SU-DHL-6 (cell line): ENCODE data around the gene TRAPPC2B.

Experiments used
- H2AFZ ChIP-seq: fragments of 200-600 bp; sonication (generic); 2 replicates; pipeline ENCODE4 v1.6.1; 2014; ENCODE audit warnings: low read depth, mild to moderate bottlenecking, moderate library complexity, mixed read lengths, antibody characterized with exemption, low read length; ENCODE audit not compliant: severe bottlenecking
- H3F3A ChIP-seq: fragments of 200-600 bp; shearing (Covaris generic); 2 replicates; pipeline ENCODE4 v1.6.0; 2016; ENCODE audit warnings: antibody characterized with exemption, mild to moderate bottlenecking; ENCODE audit not compliant: insufficient read depth
- H3K27ac ChIP-seq: fragments of 200-600 bp; sonication (generic); 2 replicates; pipeline ENCODE4 v1.5.1; 2016; ENCODE audit warnings: low read depth, mild to moderate bottlenecking, low read length, moderate library complexity, mixed read lengths
- H3K27me3 ChIP-seq: fragments of 200-600 bp; sonication (generic), shearing (Covaris generic); 2 replicates; pipeline ENCODE4 v1.6.0; 2014; ENCODE audit warnings: mild to moderate bottlenecking, low read length
- H3K36me3 ChIP-seq: fragments of 200-600 bp; sonication (generic); 2 replicates; pipeline ENCODE4 v1.6.1; 2014; ENCODE audit warnings: mild to moderate bottlenecking, low read length, mixed read lengths
- H3K4me2 ChIP-seq: fragments of 300-600, 200-600 bp; shearing (Covaris generic), sonication (generic); 2 replicates; pipeline ENCODE4 v1.6.0; 2014; ENCODE audit warnings: low read length, low read depth, mild to moderate bottlenecking; ENCODE audit not compliant: poor library complexity, severe bottlenecking
- H3K4me3 ChIP-seq: fragments of 200-600 bp; sonication (generic); 2 replicates; pipeline ENCODE4 v1.5.1; 2014; ENCODE audit warnings: antibody characterized with exemption, low read length, mild to moderate bottlenecking, mixed read lengths; ENCODE audit not compliant: insufficient read depth, poor library complexity, severe bottlenecking
- H3K79me2 ChIP-seq: fragments of 200-600 bp; sonication (generic); 2 replicates; pipeline ENCODE4 v1.6.1; 2014; ENCODE audit warnings: mild to moderate bottlenecking, low read length, moderate library complexity; ENCODE audit not compliant: insufficient read depth
- H3K9ac ChIP-seq: fragments of 200-600 bp; sonication (generic); 2 replicates; pipeline ENCODE4 v1.7.0; 2014; ENCODE audit warnings: mild to moderate bottlenecking, low read length
- H3K9me2 ChIP-seq: fragments of 200-600 bp; sonication (generic); replicated peaks from 2 replicates; pipeline ENCODE4 v1.6.1; 2014; ENCODE audit warnings: low read length; ENCODE audit not compliant: insufficient read depth
- H3K9me3 ChIP-seq: fragments of 200-600 bp; sonication (generic); 2 replicates; pipeline ENCODE4 v1.6.1; 2014; ENCODE audit warnings: low read length, mixed read lengths; ENCODE audit not compliant: insufficient read depth
- H4K20me1 ChIP-seq: fragments of 200-600 bp; sonication (generic); 2 replicates; pipeline ENCODE4 v1.6.1; 2014; ENCODE audit warnings: low read depth, mild to moderate bottlenecking, antibody characterized with exemption, low read length, moderate library complexity, mixed read lengths
- EZH2phosphoT487 ChIP-seq: fragments of 200-600 bp; sonication (generic), shearing (Covaris generic); conservative IDR thresholded peaks from 2 replicates; pipeline ENCODE4 v1.6.1; 2018; ENCODE audit warnings: mild to moderate bottlenecking, antibody characterized with exemption, low read length, moderate library complexity, mixed read lengths
- TF ChIP-seq, protein P1 (sequence below): fragments of 200-600 bp; sonication (generic); IDR thresholded peaks from one replicate; pipeline ENCODE4 v1.5.1; 2017; ENCODE audit warnings: antibody characterized with exemption, mild to moderate bottlenecking, low read length, moderate library complexity; ENCODE audit not compliant: insufficient read depth, poor library complexity, severe bottlenecking

TRAPPC2B gene

DNA sequence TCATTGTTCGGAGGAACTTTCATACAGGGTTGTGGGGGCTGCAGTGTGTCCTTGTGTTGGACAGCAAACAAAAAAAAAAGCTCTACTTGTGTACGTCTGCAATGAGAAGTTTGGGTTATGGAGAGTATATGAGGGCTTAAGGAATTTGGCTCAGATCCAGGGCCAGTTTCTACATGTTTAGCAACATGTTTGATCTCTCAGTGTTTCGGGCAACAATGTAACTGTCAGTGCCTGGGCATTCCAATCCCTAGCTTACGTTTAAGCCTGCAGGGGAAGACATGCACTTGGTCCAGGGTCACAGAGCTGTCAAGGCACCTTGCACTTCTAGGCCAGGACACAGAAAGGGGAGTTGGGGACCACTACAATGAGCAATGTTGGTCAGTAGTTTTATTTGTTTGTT is 29.2 kb upstream of the TRAPPC2B start:
- no peak overlapping the region for H3K9ac ChIP-seq
- H3K9me2 ChIP-seq: no peaks in the 10 kb centered on the region
- no peaks in the 10 kb centered on the region for H3K9me3 ChIP-seq
- no peaks in the 10 kb centered on the region for H3K79me2 ChIP-seq
- no peak overlapping the region for H3K27ac ChIP-seq
- peaks cover 6% of the 10 kb centered on the region; the same call in 1 of the 2 replicates for H3K36me3 ChIP-seq
- no peak for TF ChIP-seq EZH2phosphoT487
- TF ChIP-seq, protein P1, sequence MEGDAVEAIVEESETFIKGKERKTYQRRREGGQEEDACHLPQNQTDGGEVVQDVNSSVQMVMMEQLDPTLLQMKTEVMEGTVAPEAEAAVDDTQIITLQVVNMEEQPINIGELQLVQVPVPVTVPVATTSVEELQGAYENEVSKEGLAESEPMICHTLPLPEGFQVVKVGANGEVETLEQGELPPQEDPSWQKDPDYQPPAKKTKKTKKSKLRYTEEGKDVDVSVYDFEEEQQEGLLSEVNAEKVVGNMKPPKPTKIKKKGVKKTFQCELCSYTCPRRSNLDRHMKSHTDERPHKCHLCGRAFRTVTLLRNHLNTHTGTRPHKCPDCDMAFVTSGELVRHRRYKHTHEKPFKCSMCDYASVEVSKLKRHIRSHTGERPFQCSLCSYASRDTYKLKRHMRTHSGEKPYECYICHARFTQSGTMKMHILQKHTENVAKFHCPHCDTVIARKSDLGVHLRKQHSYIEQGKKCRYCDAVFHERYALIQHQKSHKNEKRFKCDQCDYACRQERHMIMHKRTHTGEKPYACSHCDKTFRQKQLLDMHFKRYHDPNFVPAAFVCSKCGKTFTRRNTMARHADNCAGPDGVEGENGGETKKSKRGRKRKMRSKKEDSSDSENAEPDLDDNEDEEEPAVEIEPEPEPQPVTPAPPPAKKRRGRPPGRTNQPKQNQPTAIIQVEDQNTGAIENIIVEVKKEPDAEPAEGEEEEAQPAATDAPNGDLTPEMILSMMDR: no peak
- H3K4me2 ChIP-seq: no peak overlapping the region
- no peak overlapping the region for H2AFZ ChIP-seq
- H3K4me3 ChIP-seq: no peak overlapping the region
- no peaks in the 10 kb centered on the region for H4K20me1 ChIP-seq
- no peaks in the 10 kb centered on the region for H3K27me3 ChIP-seq
- no peaks in the 10 kb centered on the region for H3F3A ChIP-seq

DNA sequence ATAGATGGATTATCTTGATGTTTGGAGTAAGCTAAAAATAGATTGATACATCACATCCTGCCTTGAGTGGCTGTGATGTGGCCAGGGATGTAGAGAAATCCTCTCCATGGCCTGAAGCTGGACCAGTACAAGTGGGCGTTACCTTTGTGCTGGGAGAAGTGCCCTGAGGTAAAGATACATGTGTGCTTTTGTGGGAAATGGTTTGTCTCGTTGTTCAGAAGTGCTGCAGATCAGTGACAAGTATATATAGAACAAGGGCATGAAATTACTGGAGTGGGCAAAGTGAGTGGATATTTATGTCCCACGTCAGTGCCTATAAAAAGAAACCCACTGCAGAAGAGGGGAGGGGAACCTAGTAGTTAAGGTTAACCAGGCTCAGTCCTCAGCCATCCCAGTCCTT is 24.5 kb upstream of the TRAPPC2B start:
- Histone ChIP-seq H3K79me2 (no peaks in the 10 kb centered on the region), H3K9ac (no peak overlapping the region), H3K9me3 (no peaks in the 10 kb centered on the region), H4K20me1 (no peaks in the 10 kb centered on the region), H3K27ac (no peak overlapping the region), H3K4me2 (no peak overlapping the region), H3K36me3 (no peaks in the 10 kb centered on the region), H3K9me2 (no peaks in the 10 kb centered on the region), H3K27me3 (no peaks in the 10 kb centered on the region), H3F3A (no peaks in the 10 kb centered on the region), H2AFZ (no peak overlapping the region), H3K4me3 (no peak overlapping the region)
- TF ChIP-seq EZH2phosphoT487: no peak
- TF ChIP-seq, protein P1: no peak

DNA sequence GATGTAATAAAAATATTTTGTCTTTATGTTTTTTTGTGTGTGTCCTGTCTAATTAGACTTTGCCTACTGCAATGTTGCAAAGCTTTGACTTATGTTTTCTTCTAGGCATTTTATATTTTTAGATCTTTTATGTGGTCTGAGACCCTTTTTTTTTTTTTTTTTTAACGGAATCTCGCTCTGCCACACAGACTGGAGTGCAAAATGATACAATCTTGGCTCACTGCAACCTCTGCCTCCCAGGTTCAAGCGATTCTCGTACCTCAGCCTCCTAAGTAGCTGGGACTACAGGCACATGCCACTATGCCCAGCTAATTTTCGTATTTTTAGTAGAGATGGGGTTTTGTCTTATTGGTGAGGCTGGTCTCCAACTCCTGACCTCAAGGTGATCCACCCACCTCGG is 20.8 kb upstream of the TRAPPC2B start:
- no peak for TF ChIP-seq EZH2phosphoT487
- TF ChIP-seq, protein P1: no peak
- Histone ChIP-seq H2AFZ (no peak overlapping the region), H3K9me3 (no peaks in the 10 kb centered on the region)

More for the DNA sequence above, 20.8 kb upstream of the TRAPPC2B start:
- Histone ChIP-seq H3K27ac (no peak overlapping the region), H3K4me3 (no peak overlapping the region), H3K9ac (no peak overlapping the region), H3K4me2 (no peak overlapping the region), H3K36me3 (no peaks in the 10 kb centered on the region), H3K27me3 (no peaks in the 10 kb centered on the region), H3K9me2 (no peaks in the 10 kb centered on the region), H4K20me1 (peaks cover 3% of the 10 kb centered on the region; the same call in 1 of the 2 replicates), H3K79me2 (no peaks in the 10 kb centered on the region), H3F3A (no peaks in the 10 kb centered on the region)
